ENCODE measurements around the gene FCN1. TPM values are rescaled to one million over a fixed set of nuclear protein-coding genes. Genes with fewer than 3 reads are reported as not detected.
"Not testable (repeated sequence)": the region's sequence is repeated elsewhere in the genome, so short reads cannot be mapped to it uniquely, and the experiment has no call there.

The FCN1 gene
- total RNA-seq, 1 donor from 2014 or later, result 1.1 TPM

GRCh38 chr9:134871697-134872340 is 45.9 kb downstream of the FCN1 start:
- DNase-seq, result no peak

- no peak for DNase-seq
These were observed 46.7 kb downstream of the FCN1 start for GRCh38 chr9:134870746-134871662.

GRCh38 chr9:134870301-134870694 is 47.4 kb downstream of the FCN1 start:
- DNase-seq, result no peak

GRCh38 chr9:134869554-134870300 is 48.0 kb downstream of the FCN1 start:
- DNase-seq, result no peak

- no peak for DNase-seq
These were observed 48.8 kb downstream of the FCN1 start for GRCh38 chr9:134868751-134869553.

GRCh38 chr9:134867917-134868750 is 49.6 kb downstream of the FCN1 start:
- no peak for DNase-seq

- no peak for DNase-seq
These were observed 52.9 kb downstream of the FCN1 start for GRCh38 chr9:134864821-134865190.

GRCh38 chr9:134863941-134864820 is 53.5 kb downstream of the FCN1 start:
- no peak for DNase-seq

GRCh38 chr9:134863306-134863902 is 54.3 kb downstream of the FCN1 start:
- DNase-seq, result no peak

- no peak for DNase-seq
These were observed 55.9 kb downstream of the FCN1 start for GRCh38 chr9:134861595-134862334.

GRCh38 chr9:134860510-134860909 is 57.2 kb downstream of the FCN1 start:
- DNase-seq, result no peak

GRCh38 chr9:134858051-134858841 is 59.5 kb downstream of the FCN1 start:
- no peak for DNase-seq

- DNase-seq, result not testable (repeated sequence)
These were observed 60.3 kb downstream of the FCN1 start for GRCh38 chr9:134857451-134857850.

GRCh38 chr9:134855900-134856377 is 61.8 kb downstream of the FCN1 start:
- no peak for DNase-seq
